Activated naive CD4-positive, alpha-beta T cell treated with anti-CD3 and anti-CD28 coated beads, Interleukin-2, amount 10 ng/mL, durations not matched to agents 7 days and 5 days (primary cell): ENCODE results near the gene LRP6.
"Not testable (repeated sequence)": the region's sequence is repeated elsewhere in the genome, so short reads cannot be mapped to it uniquely, and the experiment has no call there.

Experiments
- CTCF ChIA-PET: fragments of 350-600 bp; sonication (Branson Sonifier 250); formaldehyde crosslinking; loops from one replicate; lab custom pipeline; 2021; ENCODE audit warnings: antibody characterized with exemption; lab: Charles Lee
- DNase-seq: peaks from one replicate; pipeline ENCODE4 v3.0.0-alpha.2; 2020
- H3K27ac Mint-ChIP-seq: one replicate; pipeline ENCODE4 v1.8.0; 2021; ENCODE audit warnings: mild to moderate bottlenecking, moderate library complexity, mixed read lengths
- H3K27me3 Mint-ChIP-seq: one replicate; pipeline ENCODE4 v1.8.0; 2021; ENCODE audit warnings: mild to moderate bottlenecking, mixed read lengths
- H3K36me3 Mint-ChIP-seq: one replicate; pipeline ENCODE4 v1.8.0; 2021; ENCODE audit warnings: mixed read lengths
- H3K4me1 Mint-ChIP-seq: one replicate; pipeline ENCODE4 v1.8.0; 2021; ENCODE audit warnings: mixed read lengths
- H3K4me3 Mint-ChIP-seq: one replicate; pipeline ENCODE4 v1.8.0; 2021; ENCODE audit warnings: mild to moderate bottlenecking, moderate library complexity, mixed read lengths
- H3K9me3 Mint-ChIP-seq: one replicate; pipeline ENCODE4 v1.8.0; 2021; ENCODE audit warnings: mixed read lengths

LRP6 gene

DNA sequence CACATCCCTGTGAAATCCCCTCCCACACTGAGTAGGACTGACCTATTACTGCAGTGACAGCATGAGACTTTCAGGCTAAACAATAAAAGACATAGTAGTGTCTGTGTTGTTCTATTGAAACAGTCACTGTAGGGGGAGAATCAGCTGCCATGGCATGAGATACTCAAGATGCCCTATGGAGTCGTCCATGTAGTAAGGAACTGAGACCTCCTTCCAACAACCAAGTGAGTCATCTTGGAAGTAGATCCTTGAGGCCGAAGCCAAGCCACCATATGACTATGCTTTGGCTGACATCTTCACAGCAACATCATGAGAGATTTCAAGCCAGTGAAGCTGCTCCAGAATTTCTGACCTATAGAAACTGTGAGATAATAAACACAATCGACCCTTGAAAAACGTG lies 12.1 kb upstream of the LRP6 start:
- Mint-ChIP-seq H3K27me3 (peaks cover 15% of the 10 kb centered on the region), H3K27ac (no peak overlapping the region), H3K4me1 (no peaks in the 10 kb centered on the region), H3K9me3 (peaks cover 2% of the 10 kb centered on the region), H3K4me3 (no peak overlapping the region), H3K36me3 (no peaks in the 10 kb centered on the region)
- CTCF ChIA-PET: no interaction called here
- DNase-seq: no peak

DNA sequence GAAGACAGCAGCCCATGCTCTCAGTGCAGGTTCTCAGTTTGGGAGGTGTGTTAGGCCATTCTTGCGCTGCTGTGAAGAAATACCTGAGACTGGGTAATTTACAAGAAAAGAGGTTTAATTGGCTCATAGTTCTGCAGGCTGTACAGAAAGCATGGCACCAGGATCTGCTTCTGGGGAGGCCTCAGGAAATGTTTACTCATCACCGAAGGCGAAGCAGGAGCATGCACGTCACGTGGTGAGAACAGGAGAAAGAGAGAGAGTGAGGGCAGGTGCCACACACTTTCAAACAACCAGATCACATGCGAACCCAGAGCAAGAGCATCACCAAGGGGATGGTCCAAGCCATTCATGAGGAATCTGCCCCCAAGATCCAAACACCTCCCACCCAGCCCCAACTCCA lies 9.0 kb upstream of the LRP6 start:
- CTCF ChIA-PET: no interaction called here
- Mint-ChIP-seq H3K27ac (no peak overlapping the region), H3K4me1 (no peaks in the 10 kb centered on the region), H3K36me3 (no peaks in the 10 kb centered on the region), H3K4me3 (no peak overlapping the region), H3K9me3 (peaks cover 2% of the 10 kb centered on the region), H3K27me3 (peaks cover 5% of the 10 kb centered on the region)
- DNase-seq: no peak

DNA sequence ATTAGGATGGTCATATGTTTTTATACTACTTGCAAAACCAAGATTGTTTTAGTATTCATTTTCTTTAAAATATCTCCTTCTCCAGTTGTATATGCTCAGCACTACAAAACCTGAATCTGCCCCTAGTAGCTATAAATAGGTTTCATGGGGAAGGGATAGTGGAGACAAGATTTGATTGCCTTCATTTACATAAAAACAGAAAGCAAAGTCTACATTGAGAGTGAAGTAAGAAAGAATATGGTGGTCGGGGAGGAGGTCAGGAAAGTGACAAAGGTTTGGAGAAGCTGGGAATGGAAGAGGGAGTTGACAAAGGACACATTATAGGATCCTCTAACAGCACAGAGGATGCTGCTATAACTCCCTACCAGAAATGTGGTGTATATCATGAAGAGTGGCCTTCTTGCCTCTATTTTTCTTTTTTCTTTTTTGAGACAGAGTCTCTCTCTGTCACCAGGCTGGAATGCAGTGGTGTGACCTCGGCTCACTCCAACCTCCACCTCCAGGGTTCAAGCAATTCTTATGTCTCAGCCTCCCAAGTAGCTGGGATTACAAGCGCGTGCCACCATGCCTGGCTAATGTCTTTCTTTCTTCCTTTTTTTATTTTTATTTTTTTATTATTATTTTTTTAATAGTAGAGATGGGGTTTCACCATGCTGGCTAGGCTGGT lies 6.6 kb upstream of the LRP6 start:
- Mint-ChIP-seq H3K4me3 (no peak overlapping the region), H3K4me1 (no peaks in the 10 kb centered on the region), H3K27me3 (peaks cover 16% of the 10 kb centered on the region), H3K36me3 (no peaks in the 10 kb centered on the region), H3K9me3 (peaks cover 2% of the 10 kb centered on the region), H3K27ac (no peak overlapping the region)
- CTCF ChIA-PET: no interaction called here
- no peak for DNase-seq

DNA sequence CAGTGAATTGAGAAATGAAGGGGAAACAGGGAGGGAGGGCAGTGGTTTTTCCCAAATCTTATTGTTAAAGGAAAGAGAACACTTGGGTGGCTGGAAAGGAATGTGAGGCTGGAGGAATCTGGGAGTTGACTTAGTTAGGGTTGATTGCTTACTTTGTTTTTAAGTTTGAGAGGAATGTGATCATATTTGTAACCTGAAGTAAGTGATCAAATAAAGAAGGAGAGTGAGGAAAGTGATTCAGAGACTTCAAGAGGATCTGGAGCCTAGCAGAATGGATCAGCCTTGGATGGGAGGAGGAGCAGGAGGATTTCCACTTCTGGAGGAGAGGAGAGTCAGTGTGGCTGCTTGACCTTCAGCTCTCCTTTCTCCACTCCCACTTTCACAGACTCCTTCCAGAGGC lies 6.0 kb upstream of the LRP6 start:
- CTCF ChIA-PET: no interaction called here
- H3K27me3 Mint-ChIP-seq: peaks cover 21% of the 10 kb centered on the region

DNA sequence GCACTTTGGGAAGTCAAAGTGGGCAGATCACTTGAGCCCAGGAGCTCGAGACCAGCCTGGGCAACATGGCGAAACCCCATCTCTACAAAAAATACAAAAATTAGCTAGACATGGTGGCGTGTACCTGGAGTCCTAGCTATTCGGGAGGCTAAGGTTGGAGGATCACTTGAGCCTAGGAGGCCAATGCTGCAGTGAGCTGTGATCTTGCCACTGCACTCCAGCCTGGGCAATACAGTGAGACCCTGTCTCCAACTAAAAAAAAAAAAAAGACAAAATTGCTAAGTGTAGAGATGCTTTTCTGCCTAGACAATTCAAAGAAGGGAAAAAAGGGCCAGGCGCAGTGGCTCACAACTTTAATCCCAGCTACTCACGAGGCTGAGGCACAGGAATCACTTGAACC lies 3.4 kb upstream of the LRP6 start:
- H3K4me3 Mint-ChIP-seq: no peak overlapping the region
- H3K9me3 Mint-ChIP-seq: no peaks in the 10 kb centered on the region
- CTCF ChIA-PET: interaction anchor here (0.8 kb wide), 1 partner anchor 14 kb away, joined by 3 read pairs; no protein-coding TSS in a partner anchor
- DNase-seq: no peak
- peaks cover 42% of the 10 kb centered on the region for H3K27me3 Mint-ChIP-seq
- peaks cover 17% of the 10 kb centered on the region for H3K4me1 Mint-ChIP-seq
- no peak overlapping the region for H3K27ac Mint-ChIP-seq
- no peaks in the 10 kb centered on the region for H3K36me3 Mint-ChIP-seq

More for the DNA sequence above, 6.0 kb upstream of the LRP6 start:
- no peak for DNase-seq
- H3K9me3 Mint-ChIP-seq: peaks cover under 1% of the 10 kb centered on the region
- H3K27ac Mint-ChIP-seq: no peak overlapping the region
- no peaks in the 10 kb centered on the region for H3K4me1 Mint-ChIP-seq
- no peaks in the 10 kb centered on the region for H3K36me3 Mint-ChIP-seq
- no peak overlapping the region for H3K4me3 Mint-ChIP-seq

DNA sequence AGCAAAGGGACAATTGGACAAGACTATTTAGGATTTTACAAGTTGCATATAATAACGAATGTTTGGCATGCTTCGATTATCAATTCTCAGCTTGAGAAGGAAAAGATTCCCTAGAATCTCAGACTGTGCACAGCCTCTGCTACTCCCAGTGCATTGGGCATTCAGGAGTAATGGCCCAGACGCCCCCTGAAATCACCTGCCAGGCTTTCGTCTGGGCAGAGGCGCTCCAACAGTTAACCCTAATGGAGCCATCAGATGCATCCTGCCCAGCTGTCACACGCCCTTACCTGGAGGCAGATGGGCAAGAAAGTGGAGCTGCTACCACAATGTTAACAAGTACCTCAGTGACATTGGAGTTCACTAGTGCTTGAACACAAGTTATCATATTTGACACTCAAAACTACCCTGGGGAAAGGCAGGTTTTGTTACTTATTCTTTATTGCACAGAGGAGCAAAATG lies 927 bp upstream of the LRP6 start:
- no peaks in the 10 kb centered on the region for H3K36me3 Mint-ChIP-seq
- DNase-seq: no peak
- CTCF ChIA-PET: interaction anchor here (0.5 kb wide), 1 partner anchor 29 kb away, joined by 3 read pairs; no protein-coding TSS in a partner anchor
- H3K9me3 Mint-ChIP-seq: no peaks in the 10 kb centered on the region
- no peak overlapping the region for H3K27ac Mint-ChIP-seq
- H3K27me3 Mint-ChIP-seq: peaks cover 67% of the 10 kb centered on the region
- H3K4me1 Mint-ChIP-seq: peaks cover 19% of the 10 kb centered on the region
- peak overlapping the region; percentile 80 for H3K4me3 Mint-ChIP-seq

DNA sequence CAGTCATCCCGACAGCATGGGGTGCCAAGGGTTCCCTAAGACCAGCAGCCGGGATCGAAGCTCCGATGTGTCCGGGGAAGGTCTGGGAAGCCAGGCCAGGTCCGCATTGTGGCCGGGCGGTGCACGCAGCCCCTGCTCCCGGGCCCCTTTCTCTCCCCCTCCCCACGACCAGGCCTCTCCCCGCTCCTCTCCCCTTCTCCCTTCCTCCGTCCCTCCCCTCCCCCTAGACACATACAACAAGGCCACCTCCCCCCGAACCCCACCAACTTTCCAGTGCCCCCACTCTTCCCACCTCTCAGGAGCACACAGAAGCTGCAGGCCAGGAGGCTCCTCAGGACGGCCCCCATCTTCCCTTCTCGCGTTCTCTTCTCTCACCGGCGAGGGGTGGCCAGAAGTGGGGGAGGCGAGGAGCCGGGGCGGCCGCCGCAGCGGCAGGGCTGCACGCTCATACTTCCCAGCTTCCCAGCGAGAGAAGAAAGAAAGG lies 413 bp downstream of the LRP6 start:
- CTCF ChIA-PET: no interaction called here

DNA sequence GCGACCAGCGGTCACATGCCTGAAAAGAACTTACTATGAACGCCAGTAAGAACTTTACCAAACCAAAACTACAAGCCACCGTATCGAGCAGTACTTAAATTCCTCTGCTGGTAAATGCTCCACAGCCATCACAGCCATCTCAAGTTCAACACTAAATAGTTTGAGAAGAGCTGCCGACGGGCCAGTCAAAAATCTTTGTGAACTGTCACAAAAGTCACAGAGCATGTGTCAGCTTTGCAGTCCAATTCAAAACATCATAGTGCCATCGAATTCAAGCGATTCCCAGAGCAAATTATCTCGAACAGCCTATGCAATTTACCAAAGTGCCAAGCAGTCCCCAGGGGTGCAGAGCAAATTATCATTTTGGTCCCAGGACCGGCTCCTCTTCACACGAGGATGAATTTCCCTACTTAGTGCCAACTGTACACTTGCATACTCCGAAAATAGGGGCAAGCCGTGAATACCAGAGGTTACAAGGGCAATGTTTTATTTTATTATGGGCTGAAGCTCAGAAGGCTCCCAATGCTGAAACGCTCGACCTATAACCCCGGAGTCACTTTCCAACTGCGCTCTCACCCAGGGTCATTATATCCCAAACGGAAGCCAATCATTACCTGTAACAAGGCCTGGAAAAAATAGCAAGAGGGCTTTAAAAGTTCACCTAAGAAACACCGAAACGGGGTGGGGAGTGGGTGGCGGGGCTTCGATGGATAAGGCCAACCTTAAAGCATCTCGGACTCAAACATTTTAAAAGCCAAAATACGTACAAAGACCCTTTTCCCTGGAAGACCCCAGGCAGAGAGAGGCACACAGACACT lies 1.1 kb downstream of the LRP6 start:
- DNase-seq: no peak
- Mint-ChIP-seq H3K36me3 (no peaks in the 10 kb centered on the region), H3K4me3 (peak overlapping the region; percentile 80), H3K9me3 (no peaks in the 10 kb centered on the region), H3K27me3 (peaks cover 67% of the 10 kb centered on the region), H3K27ac (no peak overlapping the region), H3K4me1 (peaks cover 19% of the 10 kb centered on the region)
- CTCF ChIA-PET: no interaction called here

More for the DNA sequence above, 413 bp downstream of the LRP6 start:
- H3K4me1 Mint-ChIP-seq: peaks cover 19% of the 10 kb centered on the region
- no peaks in the 10 kb centered on the region for H3K9me3 Mint-ChIP-seq
- H3K4me3 Mint-ChIP-seq: peak overlapping the region; percentile 80
- no peak overlapping the region for H3K27ac Mint-ChIP-seq
- DNase-seq: no peak
- H3K27me3 Mint-ChIP-seq: peaks cover 67% of the 10 kb centered on the region
- no peaks in the 10 kb centered on the region for H3K36me3 Mint-ChIP-seq

DNA sequence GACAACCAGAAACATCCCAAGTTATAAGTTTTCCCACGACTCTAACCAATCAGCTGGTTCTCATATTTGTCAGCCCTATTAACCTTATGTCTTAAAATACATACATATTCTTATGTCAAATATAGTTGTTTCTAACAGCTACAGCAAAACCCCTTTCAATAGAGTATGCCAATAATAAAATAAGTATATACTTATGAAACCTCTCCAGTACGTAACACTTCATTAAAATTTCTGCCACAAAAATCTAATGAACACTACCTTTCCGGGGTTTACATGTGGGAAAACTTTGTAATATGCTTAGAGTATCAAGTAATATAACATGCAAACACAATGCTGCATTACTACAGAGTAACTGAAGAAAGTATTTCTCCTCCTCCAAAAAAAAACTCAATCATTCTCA lies 1.8 kb downstream of the LRP6 start:
- Mint-ChIP-seq H3K36me3 (no peaks in the 10 kb centered on the region), H3K9me3 (no peaks in the 10 kb centered on the region), H3K27ac (no peak overlapping the region), H3K4me1 (peaks cover 19% of the 10 kb centered on the region), H3K27me3 (peaks cover 62% of the 10 kb centered on the region), H3K4me3 (peak overlapping the region; percentile 80)
- CTCF ChIA-PET: no interaction called here
- no peak for DNase-seq

DNA sequence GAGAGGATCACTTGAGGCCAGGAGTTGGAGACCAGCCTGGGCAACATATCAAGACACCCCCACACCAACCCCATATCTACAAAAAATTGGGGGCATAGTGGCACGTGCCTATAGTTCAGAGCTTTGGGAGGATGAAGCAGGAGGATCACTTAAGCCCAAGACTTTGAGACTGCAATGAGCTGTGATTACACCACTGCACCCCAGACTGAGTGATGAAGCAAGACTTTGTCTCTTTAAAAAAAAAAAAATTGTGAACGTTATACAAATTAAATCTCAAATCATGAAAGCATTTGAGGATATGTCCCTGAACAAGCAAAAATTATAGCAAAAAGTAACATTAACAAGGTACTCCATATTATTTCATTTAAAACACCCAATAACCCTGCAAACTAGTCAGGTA lies 2.9 kb downstream of the LRP6 start:
- Mint-ChIP-seq H3K4me1 (peaks cover 19% of the 10 kb centered on the region), H3K9me3 (no peaks in the 10 kb centered on the region), H3K27me3 (peaks cover 62% of the 10 kb centered on the region), H3K4me3 (no peak overlapping the region), H3K36me3 (no peaks in the 10 kb centered on the region), H3K27ac (no peak overlapping the region)
- no peak for DNase-seq
- CTCF ChIA-PET: no interaction called here

DNA sequence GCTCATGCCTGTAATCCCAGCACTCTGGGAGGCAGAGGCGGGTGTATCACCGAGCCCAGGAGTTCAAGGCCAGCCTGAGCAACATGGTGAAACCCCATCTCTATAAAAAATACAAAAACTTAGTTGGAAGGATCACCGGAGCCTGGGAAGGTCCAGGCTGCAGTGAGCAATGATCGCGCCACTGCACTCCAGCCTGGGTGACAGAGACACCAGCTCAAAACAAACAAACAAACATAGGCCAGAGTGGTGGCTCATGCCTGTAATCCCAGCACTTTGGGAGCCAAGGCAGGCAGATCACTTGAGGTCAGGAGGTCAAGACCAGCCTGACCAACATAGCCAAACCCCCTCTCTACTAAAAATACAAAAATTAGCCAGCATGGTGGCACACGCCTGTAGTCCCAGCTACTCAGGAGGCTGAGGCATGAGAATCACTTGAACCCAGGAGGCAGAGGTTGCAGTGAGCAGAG lies 10.5 kb downstream of the LRP6 start:
- H3K27ac Mint-ChIP-seq: not testable (repeated sequence)

DNA sequence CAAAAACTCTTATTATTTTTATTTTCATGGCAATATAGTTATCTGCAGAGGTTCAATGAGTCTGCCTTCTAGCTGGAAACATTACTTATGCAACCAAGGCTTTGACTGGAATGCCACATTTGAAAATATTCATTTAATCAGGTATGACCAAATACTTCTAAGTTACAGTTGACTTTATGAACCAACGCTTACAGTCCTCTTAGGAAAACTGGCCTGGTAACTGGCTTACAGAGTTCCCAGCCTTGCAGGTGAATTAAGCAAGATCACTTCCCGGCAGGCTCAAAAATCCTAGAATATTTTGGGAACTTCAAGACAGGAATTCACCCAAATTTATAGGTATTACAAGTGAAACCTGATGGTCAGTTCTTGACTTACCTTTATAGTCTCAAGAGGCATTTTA lies 12.3 kb downstream of the LRP6 start:
- no peak overlapping the region for H3K4me3 Mint-ChIP-seq
- peaks cover 6% of the 10 kb centered on the region for H3K27me3 Mint-ChIP-seq
- H3K4me1 Mint-ChIP-seq: peaks cover 6% of the 10 kb centered on the region
- H3K27ac Mint-ChIP-seq: no peak overlapping the region
- no peaks in the 10 kb centered on the region for H3K9me3 Mint-ChIP-seq
- H3K36me3 Mint-ChIP-seq: no peaks in the 10 kb centered on the region
- no peak for DNase-seq
- CTCF ChIA-PET: no interaction called here

More for the DNA sequence above, 10.5 kb downstream of the LRP6 start:
- H3K27me3 Mint-ChIP-seq, H3K9me3 Mint-ChIP-seq, H3K4me1 Mint-ChIP-seq, DNase-seq, H3K36me3 Mint-ChIP-seq, CTCF ChIA-PET, H3K4me3 Mint-ChIP-seq: not testable (repeated sequence)

DNA sequence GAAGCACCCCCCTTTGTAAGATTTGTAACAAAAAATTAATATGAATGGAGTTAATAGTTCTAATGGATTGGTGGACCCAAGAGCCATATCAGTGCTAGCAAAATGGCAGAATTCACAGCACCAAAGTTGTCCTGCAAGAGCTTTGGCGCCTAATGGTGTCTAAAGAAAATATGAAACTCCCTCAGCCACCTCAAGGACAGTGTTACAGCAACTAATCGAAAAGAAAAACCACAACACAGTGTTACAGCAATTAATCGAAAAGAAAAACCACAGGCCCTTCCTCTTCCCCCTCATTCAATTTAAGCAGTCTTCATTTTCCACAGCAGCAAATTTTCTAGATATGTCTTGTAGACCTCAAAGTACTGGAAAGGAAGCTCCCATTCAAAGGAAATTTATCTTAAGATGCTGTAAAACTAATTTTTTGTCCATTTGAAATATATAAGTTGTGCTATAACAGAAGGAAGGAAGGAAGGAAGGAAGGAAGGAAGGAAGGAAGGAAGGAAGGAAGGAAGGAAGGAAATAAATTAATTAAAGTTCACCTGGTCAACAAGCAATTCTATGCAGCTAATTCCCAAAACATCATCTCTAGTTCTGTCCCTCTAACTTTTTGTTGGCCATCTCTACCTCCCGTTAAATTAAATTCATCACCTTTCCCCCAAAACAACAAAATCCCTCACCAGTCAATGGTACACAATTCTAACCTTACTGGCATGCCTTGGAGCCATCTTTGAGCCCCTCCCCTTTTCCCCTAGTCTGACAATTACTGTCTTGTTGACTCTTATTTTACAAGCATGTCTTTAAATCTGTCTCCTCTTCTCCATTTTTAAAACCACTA lies 17.4 kb downstream of the LRP6 start:
- CTCF ChIA-PET: no interaction called here
- no peak for DNase-seq
- H3K36me3 Mint-ChIP-seq: no peaks in the 10 kb centered on the region
- H3K4me1 Mint-ChIP-seq: peaks cover 15% of the 10 kb centered on the region
- H3K9me3 Mint-ChIP-seq: no peaks in the 10 kb centered on the region
- no peak overlapping the region for H3K27ac Mint-ChIP-seq
- no peak overlapping the region for H3K4me3 Mint-ChIP-seq
- H3K27me3 Mint-ChIP-seq: no peaks in the 10 kb centered on the region

DNA sequence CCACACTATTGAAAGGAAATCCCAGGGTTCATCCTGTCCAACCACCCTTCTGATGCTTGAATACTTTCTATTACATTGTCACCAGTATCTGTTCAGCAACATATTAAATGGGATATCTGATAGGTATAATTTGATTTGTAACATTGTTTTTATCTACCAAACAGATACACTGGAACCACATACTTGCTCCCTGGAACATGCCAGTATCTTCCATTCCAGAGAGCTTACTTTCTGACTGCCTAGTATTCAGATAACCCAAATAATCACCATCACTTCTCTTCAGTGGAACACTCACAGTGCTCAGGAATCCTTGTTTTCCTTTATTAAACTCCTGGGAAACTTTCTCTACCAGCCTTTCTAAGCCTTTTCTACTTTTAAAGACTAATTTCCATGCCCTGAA lies 19.3 kb downstream of the LRP6 start:
- CTCF ChIA-PET: no interaction called here
- Mint-ChIP-seq H3K27ac (no peak overlapping the region), H3K27me3 (no peaks in the 10 kb centered on the region), H3K4me1 (peaks cover 15% of the 10 kb centered on the region), H3K9me3 (no peaks in the 10 kb centered on the region), H3K36me3 (no peaks in the 10 kb centered on the region), H3K4me3 (no peak overlapping the region)
- no peak for DNase-seq
